Measurements from ENCODE around the gene PRRC2C. TPM values are rescaled to one million over a fixed set of nuclear protein-coding genes. Genes with fewer than 3 reads are reported as not detected.

Gene PRRC2C
- total RNA-seq = 69.4 and 126 TPM in 2 replicates

DNA sequence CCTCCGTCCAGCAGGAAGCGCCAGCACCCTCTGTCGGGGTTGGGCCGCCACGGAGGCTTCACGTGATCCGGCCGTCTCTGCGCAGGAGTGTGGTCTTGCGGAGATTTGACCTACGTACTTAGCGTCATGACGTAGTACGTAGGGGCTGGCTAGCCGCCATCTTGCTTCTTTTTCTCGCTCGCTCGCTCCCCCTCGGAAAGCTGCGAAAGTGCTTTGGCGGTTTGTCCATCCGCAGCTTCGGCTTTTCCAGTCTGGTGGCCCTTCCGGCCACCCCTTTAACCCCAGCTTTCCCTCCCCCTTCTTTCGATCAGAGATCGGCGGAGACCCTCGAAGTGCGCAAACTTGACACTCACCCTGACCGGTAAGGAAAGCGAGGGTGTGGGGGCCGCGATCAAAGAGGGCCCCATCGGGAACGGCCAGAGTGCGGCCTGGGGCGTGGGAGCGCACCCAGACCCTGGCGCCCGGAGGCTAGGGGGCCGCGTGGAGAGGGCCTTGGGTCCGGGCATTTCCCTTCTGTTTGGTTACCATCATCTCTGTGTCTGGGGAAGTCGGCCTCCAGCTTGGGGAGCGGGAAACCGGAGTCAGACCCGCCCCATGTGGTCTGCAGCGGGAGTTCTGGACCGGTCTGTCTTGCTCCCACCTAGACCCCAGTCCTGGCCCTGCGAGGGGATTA, at the start of gene PRRC2C:
Gene PRRC2C, plus strand, starts transcription at position 156 of the 673 bp plus-strand sequence. CDS start 26,559 bp downstream, outside the sequence.

DNA sequence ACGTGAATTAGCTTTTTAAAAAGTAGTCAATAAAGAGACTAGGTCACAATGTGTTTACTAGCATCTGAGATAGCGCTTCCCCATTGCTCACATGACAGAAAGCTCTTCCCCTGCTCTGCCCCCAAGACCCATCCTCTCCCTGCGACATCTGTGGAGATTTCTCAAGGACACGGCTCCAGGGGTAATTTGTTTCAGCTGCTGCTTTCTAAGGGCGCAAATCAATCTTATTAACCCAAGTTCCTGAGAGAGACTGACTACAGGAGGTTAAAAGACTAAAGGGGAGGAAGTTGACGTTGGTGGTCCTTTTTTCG, 136.8 kb downstream of the PRRC2C start, which contains the start of gene MYOCOS:
Gene MYOCOS, plus strand, starts transcription at position 92 of the 311 bp plus-strand sequence. CDS start 1,641 bp downstream, outside the sequence.

Other genes starting within 250 kb of the PRRC2C start
- not detected in 2 replicates for gene FMO1, start 237.0 kb upstream of the PRRC2C start, total RNA-seq
- 0.68 and 3.3 TPM in 2 replicates for gene FMO4, start 171.3 kb upstream of the PRRC2C start, total RNA-seq
- under 0.01 TPM in 1 of 2 replicates, not detected in the other for gene MYOCOS, start 136.7 kb downstream of the PRRC2C start, total RNA-seq
- not detected in 2 replicates for gene MYOC, start 167.2 kb downstream of the PRRC2C start, total RNA-seq